ENCODE results near the gene RAB33B. TPM values are rescaled to one million over a fixed set of nuclear protein-coding genes. Genes with fewer than 3 reads are reported as not detected.

The RAB33B gene
- total and polyA plus RNA-seq, 9 of the 15 experiments (the other 6 are each of a cell fraction or from before 2014, with no cell fraction given) = 1.7 to 3.7 (median 3.0) TPM

DNA sequence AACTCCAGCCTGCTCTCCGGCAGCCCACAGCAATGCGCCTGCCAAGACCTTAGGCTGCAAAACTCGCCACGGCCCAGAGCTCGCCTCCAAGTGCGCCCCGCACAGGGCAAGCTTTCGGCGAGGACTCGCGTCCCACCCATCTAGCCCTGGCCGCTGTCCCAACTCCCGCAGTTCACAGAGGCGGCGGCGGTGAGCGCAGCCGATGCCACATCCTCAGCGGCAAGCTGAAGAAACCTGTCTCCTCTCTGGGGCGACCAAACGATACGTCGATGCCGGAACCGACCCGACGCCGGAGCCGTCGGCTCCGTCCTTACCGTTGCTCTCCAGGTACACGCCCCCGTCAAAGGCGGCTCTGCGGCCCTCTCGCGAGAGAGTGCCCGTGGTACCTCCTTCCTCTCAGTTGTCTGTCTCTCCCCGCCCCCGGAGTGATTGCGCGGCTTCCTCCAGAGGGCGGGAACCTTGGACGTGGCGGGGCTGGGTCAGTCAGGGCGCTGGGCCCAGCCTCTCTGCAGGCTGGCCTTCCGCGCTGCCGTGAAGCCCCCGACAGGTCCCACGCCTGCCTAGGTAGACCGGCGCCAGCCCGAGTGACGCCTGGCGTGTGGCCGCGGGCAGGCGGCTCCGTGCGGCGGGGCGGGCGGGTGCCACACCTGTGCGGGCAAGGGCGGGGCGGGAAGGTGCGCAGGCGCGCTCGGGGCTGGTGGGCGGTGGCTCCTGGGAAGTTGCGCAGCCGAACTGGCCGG is 380 bp upstream of the RAB33B start (continued):
- no peak for TF ChIP-seq PYGO2 (tag; IDR thresholded peaks at IDR 0.05)
- TF ChIP-seq POLR2B (IDR thresholded peaks at IDR 0.05; ENCODE audit: low read depth, partially characterized antibody) = peak; percentile 93
- TF ChIP-seq KAT7 (CRISPR knock-in tag; IDR thresholded peaks at IDR 0.05; ENCODE audit: borderline replicate concordance) = peak; percentile 76; the same call in 1 of the 2 replicates
- no peak for TF ChIP-seq SLC30A9 (CRISPR knock-in tag; IDR thresholded peaks at IDR 0.05)
- TF ChIP-seq SIRT6 (IDR thresholded peaks at IDR 0.05; ENCODE audit: low read depth, low read length) = no peak
- TF ChIP-seq PHF21A (IDR thresholded peaks at IDR 0.05; ENCODE audit: borderline replicate concordance, low read depth) = no peak
- TF ChIP-seq RBM34 (IDR thresholded peaks at IDR 0.05; ENCODE audit: borderline replicate concordance, insufficient read depth, low read length) = no peak
- no peak; the same call in 1 of the 2 replicates for TF ChIP-seq SIN3B (IDR thresholded peaks at IDR 0.05; ENCODE audit: low read depth)
- peak; percentile 34 for TF ChIP-seq RBM25 (IDR thresholded peaks at IDR 0.05; ENCODE audit: low read depth, low read length, severe bottlenecking)
- no peak for TF ChIP-seq LEF1 (IDR thresholded peaks at IDR 0.05)
- TF ChIP-seq ZNF146 (CRISPR knock-in tag; IDR thresholded peaks at IDR 0.05; ENCODE audit: unreplicated experiment) = no peak
- TF ChIP-seq U2AF2 (optimal IDR thresholded peaks at IDR 0.05; ENCODE audit: low read depth, low read length) = no peak
- no peak for TF ChIP-seq ZNF408 (CRISPR knock-in tag; IDR thresholded peaks at IDR 0.05; ENCODE audit: low read depth)
- peak; percentile 93 for TF ChIP-seq RBBP5 (IDR thresholded peaks at IDR 0.05; ENCODE audit: borderline replicate concordance, insufficient read depth, low read length, poor library complexity, severe bottlenecking)
- no peak; the same call in 1 of the 2 replicates for TF ChIP-seq ATF3 (IDR thresholded peaks at IDR 0.05)
- TF ChIP-seq ATF3 (CRISPR knock-in tag; conservative IDR thresholded peaks at IDR 0.05) = 0 out of 2 replicates have a peak, but pooled peaks have one; percentile 27
- TF ChIP-seq PHF20 (IDR thresholded peaks at IDR 0.05; ENCODE audit: partially characterized antibody) = peak; percentile 46
- TF ChIP-seq GATAD2B (IDR thresholded peaks at IDR 0.05; ENCODE audit: borderline replicate concordance) = 0 out of 2 replicates have a peak, but pooled peaks have one; percentile 42
- TF ChIP-seq NCOA1 (IDR thresholded peaks at IDR 0.05; ENCODE audit: low read depth) = no peak
- TF ChIP-seq HDAC6 (IDR thresholded peaks at IDR 0.05; ENCODE audit: low read depth, low read length) = no peak
- TF ChIP-seq TSHZ1 (CRISPR knock-in tag; IDR thresholded peaks at IDR 0.05) = no peak
- TF ChIP-seq, protein P1, sequence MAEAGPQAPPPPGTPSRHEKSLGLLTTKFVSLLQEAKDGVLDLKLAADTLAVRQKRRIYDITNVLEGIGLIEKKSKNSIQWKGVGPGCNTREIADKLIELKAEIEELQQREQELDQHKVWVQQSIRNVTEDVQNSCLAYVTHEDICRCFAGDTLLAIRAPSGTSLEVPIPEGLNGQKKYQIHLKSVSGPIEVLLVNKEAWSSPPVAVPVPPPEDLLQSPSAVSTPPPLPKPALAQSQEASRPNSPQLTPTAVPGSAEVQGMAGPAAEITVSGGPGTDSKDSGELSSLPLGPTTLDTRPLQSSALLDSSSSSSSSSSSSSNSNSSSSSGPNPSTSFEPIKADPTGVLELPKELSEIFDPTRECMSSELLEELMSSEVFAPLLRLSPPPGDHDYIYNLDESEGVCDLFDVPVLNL (CRISPR knock-in tag; IDR thresholded peaks at IDR 0.05; ENCODE audit: low read depth) = peak; percentile 84

Data from K562 (cell line).